Measurements from ENCODE around the gene SPNS1. TPM values are rescaled to one million over a fixed set of nuclear protein-coding genes. Genes with fewer than 3 reads are reported as not detected.
"Not testable (repeated sequence)": the region's sequence is repeated elsewhere in the genome, so short reads cannot be mapped to it uniquely, and the experiment has no call there.

The SPNS1 gene
- total RNA-seq, 1 donor from 2014 or later = 29.0 TPM

DNA sequence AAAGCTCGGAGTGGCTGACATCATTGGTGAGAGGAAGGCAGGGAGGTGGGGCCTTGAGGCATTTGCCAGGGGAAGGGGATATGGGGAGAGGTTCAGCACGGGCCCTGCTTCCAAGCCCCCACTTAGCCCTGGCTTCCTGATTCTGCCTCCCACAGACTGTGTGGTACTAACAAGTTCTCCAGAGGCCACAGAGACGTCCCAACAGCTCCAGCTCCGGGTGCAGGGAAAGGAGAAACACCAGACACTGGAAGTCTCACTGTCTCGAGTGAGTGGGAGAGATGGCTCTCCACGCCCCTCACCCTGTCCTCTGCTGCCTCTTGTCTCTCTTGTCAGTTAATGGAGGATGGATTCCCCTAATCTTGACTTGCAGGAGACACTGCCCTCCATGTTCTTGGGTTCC, 15.7 kb upstream of the SPNS1 start:
- no peak for TF ChIP-seq POLR2A (IDR thresholded peaks at IDR 0.05)
- no peaks in the 10 kb centered on the region for H3K4me1 ChIP-seq
- H3K36me3 ChIP-seq = peaks cover 0 to 58% of the 10 kb centered on the region in 2 donors
- no peak overlapping the region for H3K27ac ChIP-seq
- H3K27me3 ChIP-seq = no peaks in the 10 kb centered on the region
- no peak overlapping the region for H3K4me3 ChIP-seq
- no peaks in the 10 kb centered on the region for H3K9me3 ChIP-seq
- intact Hi-C loops (cut with DNase I) = no loop called here
- DNase-seq (ENCODE audit: extremely low spot score in 2 of 2) = no peak

DNA sequence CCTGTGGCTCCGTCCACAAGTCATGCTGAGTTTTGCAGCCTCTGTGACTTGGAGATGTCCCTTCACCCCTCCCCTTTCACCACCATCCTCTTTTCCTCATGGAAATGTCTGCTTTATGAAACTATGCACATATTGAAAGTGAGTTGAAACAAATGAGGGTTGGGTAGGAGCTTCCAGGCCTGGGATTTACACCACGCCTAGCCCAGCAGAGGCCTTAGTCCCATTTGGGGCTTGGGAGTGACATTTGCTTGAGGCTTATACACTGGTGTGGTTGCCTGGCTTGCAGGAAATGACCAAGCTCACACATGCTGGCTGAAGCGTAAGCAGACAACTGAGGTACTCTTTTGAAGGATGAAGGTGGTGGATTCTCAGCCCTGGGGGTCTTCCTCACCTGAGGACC, 10.5 kb upstream of the SPNS1 start:
- peaks cover 0 to 45% of the 10 kb centered on the region in 2 donors for H3K36me3 ChIP-seq
- TF ChIP-seq POLR2A (IDR thresholded peaks at IDR 0.05) = no peak
- DNase-seq (ENCODE audit: extremely low spot score in 2 of 2) = no peak
- no peaks in the 10 kb centered on the region for H3K9me3 ChIP-seq
- no peak overlapping the region for H3K4me3 ChIP-seq
- H3K27me3 ChIP-seq = no peaks in the 10 kb centered on the region
- no peaks in the 10 kb centered on the region for H3K4me1 ChIP-seq
- no peak overlapping the region for H3K27ac ChIP-seq
- intact Hi-C loops (cut with DNase I) = no loop called here

DNA sequence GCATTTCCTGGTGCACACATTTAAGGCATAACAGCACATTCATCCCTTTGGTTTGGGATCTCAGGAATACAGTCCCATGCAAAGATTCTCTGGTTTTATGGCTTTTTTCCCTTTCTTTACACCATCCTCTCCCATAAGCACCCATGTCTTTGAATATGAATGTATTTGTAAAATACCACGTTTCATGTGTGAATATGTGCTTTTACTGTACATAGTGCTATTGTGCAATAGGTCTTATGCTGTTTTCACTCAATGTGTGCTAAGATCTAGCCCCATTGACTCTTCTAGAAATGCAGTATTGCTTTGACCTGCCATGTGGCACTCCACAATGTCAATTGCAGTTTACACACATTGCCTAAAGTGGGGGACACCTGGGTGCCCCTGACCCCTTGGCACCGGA, 10.1 kb upstream of the SPNS1 start:
- no peaks in the 10 kb centered on the region for H3K4me1 ChIP-seq
- intact Hi-C loops (cut with DNase I) = no loop called here
- H3K27ac ChIP-seq = no peak overlapping the region
- no peaks in the 10 kb centered on the region for H3K27me3 ChIP-seq
- no peak for TF ChIP-seq POLR2A (IDR thresholded peaks at IDR 0.05)
- TF ChIP-seq, protein P1, sequence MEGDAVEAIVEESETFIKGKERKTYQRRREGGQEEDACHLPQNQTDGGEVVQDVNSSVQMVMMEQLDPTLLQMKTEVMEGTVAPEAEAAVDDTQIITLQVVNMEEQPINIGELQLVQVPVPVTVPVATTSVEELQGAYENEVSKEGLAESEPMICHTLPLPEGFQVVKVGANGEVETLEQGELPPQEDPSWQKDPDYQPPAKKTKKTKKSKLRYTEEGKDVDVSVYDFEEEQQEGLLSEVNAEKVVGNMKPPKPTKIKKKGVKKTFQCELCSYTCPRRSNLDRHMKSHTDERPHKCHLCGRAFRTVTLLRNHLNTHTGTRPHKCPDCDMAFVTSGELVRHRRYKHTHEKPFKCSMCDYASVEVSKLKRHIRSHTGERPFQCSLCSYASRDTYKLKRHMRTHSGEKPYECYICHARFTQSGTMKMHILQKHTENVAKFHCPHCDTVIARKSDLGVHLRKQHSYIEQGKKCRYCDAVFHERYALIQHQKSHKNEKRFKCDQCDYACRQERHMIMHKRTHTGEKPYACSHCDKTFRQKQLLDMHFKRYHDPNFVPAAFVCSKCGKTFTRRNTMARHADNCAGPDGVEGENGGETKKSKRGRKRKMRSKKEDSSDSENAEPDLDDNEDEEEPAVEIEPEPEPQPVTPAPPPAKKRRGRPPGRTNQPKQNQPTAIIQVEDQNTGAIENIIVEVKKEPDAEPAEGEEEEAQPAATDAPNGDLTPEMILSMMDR (IDR thresholded peaks at IDR 0.05) = no peak
- no peak for TF ChIP-seq POLR2AphosphoS5 (IDR thresholded peaks at IDR 0.05; ENCODE audit: insufficient read depth in 1 of 2, low read depth in 1 of 2)
- no peaks in the 10 kb centered on the region for H3K9me3 ChIP-seq
- H3K4me3 ChIP-seq = no peak overlapping the region
- peaks cover 0 to 45% of the 10 kb centered on the region in 2 donors for H3K36me3 ChIP-seq
- DNase-seq (ENCODE audit: extremely low spot score in 2 of 2) = no peak

DNA sequence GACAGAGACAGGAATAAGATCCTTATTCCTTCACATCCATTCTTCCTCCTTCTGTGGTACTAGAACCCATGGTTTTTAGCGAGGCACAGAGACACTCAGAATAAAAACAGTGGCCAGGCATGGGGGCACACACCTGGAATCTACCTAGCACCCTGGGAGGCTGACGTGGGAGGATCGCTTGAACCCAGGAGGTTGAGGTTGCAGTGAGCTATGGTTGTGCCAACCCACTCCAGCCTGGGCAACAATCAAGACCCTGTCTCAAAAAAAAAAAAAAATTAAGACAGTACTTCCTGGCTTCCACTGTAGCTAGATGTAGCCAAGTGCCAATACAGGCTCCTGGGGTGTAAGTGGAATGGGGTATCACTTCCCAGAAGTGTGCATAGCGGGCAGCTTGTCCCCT, 7.4 kb upstream of the SPNS1 start:
- no peak for DNase-seq (ENCODE audit: extremely low spot score in 2 of 2)
- H3K27me3 ChIP-seq = no peaks in the 10 kb centered on the region
- no peaks in the 10 kb centered on the region for H3K4me1 ChIP-seq
- no peak overlapping the region for H3K27ac ChIP-seq
- no peaks in the 10 kb centered on the region for H3K9me3 ChIP-seq
- H3K4me3 ChIP-seq = no peak overlapping the region
- TF ChIP-seq, protein P1 (IDR thresholded peaks at IDR 0.05) = no peak
- no peak for TF ChIP-seq POLR2AphosphoS5 (IDR thresholded peaks at IDR 0.05; ENCODE audit: insufficient read depth in 1 of 2, low read depth in 1 of 2)
- TF ChIP-seq POLR2A (IDR thresholded peaks at IDR 0.05) = no peak
- intact Hi-C loops (cut with DNase I) = no loop called here
- peaks cover 0 to 29% of the 10 kb centered on the region in 2 donors for H3K36me3 ChIP-seq

DNA sequence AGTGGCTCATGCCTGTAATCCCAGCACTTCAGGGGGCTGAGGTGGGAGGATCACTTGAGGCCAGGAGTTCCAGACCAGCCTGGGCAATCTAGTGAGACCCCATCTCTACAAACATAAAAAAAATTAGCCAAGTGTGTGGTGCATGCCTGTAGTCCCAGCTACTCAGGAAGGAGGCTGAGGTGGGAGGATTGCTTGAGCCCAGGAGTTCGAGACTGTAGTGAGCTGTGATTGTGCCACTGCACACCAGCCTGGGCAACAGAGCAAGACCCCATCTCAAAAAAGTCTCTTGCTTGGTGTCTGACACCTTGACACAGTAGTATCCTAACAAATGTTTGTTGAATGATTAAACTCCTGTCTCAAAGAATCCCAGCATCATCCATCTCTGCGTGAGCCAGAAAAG, 4.9 kb upstream of the SPNS1 start:
- intact Hi-C loops (cut with DNase I) = not testable (repeated sequence)

DNA sequence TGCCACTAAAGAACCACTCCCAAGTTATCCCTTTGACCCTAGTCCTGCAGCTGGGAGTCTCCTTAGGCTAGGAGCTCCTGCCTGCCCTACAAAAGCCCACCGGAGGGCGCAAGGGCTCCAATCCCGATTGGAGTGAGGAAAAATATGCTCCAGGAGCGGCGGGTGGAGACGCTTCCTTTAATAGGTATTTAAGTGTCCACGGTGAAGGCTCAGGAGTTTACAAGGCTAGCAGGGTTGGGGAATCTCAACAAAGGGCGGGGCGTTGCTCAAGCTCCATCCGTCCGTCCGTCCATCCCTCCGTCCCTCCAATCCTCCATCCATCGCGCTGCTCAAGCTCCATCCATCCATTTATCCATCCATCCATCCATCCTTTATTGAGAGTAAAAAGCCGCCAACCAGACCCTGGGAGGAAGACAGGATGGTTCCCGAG, 556 bp upstream of the SPNS1 start:
- DNase-seq (ENCODE audit: extremely low spot score in 2 of 2) = no peak
- intact Hi-C loops (cut with DNase I) = no loop called here
- H3K36me3 ChIP-seq = peaks cover 0 to 9% of the 10 kb centered on the region in 2 donors
- H3K27me3 ChIP-seq = no peaks in the 10 kb centered on the region
- H3K9me3 ChIP-seq = no peaks in the 10 kb centered on the region
- peaks cover 28% of the 10 kb centered on the region for H3K4me1 ChIP-seq
- peak overlapping the region; percentile 81 to 82 for H3K4me3 ChIP-seq
- TF ChIP-seq, protein P1 (IDR thresholded peaks at IDR 0.05) = peak in 1 of 3 experiments; percentile 38
- TF ChIP-seq POLR2AphosphoS5 (IDR thresholded peaks at IDR 0.05; ENCODE audit: insufficient read depth in 1 of 2, low read depth in 1 of 2) = no peak
- peak overlapping the region; percentile 83 for H3K27ac ChIP-seq

More for the DNA sequence above, 4.9 kb upstream of the SPNS1 start:
- not testable (repeated sequence) for H3K4me1 ChIP-seq; H3K4me3 ChIP-seq; H3K27ac ChIP-seq; H3K36me3 ChIP-seq; DNase-seq (ENCODE audit: extremely low spot score in 2 of 2); H3K27me3 ChIP-seq; H3K9me3 ChIP-seq

DNA sequence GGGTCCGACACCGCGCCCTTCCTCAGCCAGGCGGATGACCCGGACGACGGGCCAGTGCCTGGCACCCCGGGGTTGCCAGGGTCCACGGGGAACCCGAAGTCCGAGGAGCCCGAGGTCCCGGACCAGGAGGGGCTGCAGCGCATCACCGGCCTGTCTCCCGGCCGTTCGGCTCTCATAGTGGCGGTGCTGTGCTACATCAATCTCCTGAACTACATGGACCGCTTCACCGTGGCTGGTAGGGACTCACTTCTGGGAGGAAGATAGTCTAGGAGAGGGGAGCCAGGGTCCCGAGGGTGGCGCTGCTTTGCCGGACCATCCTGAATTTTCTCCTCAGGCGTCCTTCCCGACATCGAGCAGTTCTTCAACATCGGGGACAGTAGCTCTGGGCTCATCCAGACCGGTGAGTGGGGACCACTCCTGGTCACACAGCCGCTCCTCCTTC, 601 bp downstream of the SPNS1 start:
- H3K27ac ChIP-seq = peak overlapping the region; percentile 83
- TF ChIP-seq, protein P1 (IDR thresholded peaks at IDR 0.05) = no peak
- TF ChIP-seq POLR2A (IDR thresholded peaks at IDR 0.05) = no peak
- TF ChIP-seq POLR2AphosphoS5 (IDR thresholded peaks at IDR 0.05; ENCODE audit: insufficient read depth in 1 of 2, low read depth in 1 of 2) = no peak
- H3K36me3 ChIP-seq = peaks cover 0 to 11% of the 10 kb centered on the region in 2 donors
- peaks cover 28% of the 10 kb centered on the region for H3K4me1 ChIP-seq
- intact Hi-C loops (cut with DNase I) = no loop called here
- no peak for DNase-seq (ENCODE audit: extremely low spot score in 2 of 2)
- H3K27me3 ChIP-seq = no peaks in the 10 kb centered on the region
- H3K4me3 ChIP-seq = peak overlapping the region; percentile 81 to 82
- no peaks in the 10 kb centered on the region for H3K9me3 ChIP-seq

All from vagina (tissue), 2 donors.